GM21381 (cell line): ENCODE measurements around the gene RPLP1.

Experiments used
- ATAC-seq: cut with Tn5 transposase; IDR thresholded peaks from one replicate; pipeline ENCODE4 v1.9.1; 2021; ENCODE audit warnings: mild to moderate bottlenecking, moderate library complexity; ENCODE audit not compliant: unreplicated experiment

The RPLP1 gene

GRCh38 chr15:69496001-69496400 is 43.4 kb downstream of the RPLP1 start:
- ATAC-seq, result no peak

- no peak for ATAC-seq
Observed at GRCh38 chr15:69497076-69497475, 44.5 kb downstream of the RPLP1 start.

DNA sequence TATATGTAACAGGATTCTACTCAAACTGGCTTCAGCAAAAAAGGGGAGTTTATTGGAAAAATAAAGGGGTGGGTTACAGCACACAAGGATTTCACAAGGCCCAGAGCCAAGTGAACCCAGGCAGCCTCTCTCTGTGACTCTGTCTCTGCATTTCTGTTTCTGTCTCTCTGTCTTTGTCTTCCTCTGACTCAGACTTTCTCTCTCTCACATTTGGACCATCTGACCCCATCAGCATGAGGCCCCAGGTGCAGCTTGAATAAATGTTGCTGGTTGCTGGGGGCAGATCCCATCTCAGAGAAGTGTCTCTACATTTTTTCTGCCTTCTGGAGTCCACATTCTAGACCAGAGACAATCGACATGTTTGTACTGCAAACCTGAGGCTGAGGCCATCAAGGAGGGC is 45.0 kb downstream of the RPLP1 start:
- no peak for ATAC-seq

- ATAC-seq, result no peak
Observed at GRCh38 chr15:69498282-69498681, 45.7 kb downstream of the RPLP1 start.

DNA sequence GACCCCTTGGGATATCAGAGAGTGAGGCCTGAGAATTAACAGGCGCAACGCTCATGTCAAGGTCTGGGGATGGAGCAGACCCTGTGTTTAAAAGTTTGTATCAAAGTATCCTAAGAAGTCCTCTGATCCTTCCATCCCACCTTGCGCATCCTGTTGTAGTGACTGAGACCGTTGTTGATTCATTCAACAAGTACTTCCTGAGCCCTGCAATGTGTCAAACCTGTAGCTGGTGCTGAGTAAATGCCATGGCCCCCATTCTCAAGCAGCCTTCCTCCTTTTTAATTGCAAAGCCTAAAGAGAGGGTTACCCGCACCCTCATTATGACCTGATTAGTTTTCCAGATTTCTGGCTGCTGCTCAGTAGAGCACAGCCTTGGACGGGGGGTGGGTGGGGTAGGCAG is 46.4 kb downstream of the RPLP1 start:
- ATAC-seq, result no peak

DNA sequence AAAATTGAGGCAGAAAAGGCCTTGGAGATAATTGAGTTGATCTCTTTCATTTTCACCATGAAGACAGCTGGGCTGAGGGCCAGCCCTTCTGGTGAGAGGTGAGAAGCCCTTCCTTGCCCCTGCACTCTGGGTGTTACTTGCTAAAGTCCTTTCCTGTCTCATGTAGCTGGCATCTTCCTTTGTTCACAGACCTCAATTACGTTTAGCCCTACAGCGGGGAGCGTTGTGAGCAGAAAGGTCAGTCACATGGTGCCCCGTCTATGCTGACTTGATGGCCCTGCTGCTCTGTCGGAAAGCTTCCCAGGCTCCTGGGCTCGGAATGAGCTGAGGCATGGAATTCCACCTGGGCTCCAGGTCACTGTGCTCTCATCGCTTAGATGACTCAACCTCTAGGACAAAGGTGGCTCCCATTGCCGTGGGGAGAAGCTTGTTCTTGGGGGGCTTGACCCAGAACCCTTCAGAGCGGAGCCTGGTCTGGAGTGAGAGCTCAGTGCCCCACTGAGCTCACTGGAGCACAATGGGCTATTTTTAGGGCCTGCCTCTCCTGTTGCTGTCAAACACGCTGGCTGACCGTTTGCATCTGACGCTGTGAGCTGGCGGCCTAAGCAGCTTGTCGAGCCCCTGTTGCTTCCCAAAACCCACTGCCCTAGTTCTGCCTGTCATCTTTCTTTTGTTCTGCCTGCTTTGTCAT is 47.0 kb downstream of the RPLP1 start:
- no peak for ATAC-seq

DNA sequence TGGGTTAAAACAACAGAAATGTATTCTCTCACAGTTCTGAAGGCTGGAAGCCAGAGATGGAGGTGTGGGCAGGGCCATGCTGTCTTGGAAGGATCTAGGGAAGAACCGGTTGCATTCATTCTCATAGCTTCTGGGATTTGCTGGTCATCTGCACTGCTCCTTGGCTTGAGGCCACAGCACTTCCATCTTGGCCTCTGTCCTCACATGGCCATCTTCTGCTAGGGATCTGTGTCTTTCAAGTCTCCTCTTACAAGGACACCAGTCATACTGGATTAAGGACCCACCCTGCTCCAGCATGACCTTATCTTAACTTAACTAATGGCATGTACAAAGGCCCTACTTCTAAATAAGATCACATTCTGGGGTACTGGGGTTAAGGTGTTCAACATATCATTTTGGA is 47.7 kb downstream of the RPLP1 start:
- ATAC-seq, result no peak

- ATAC-seq, result no peak
Observed at GRCh38 chr15:69501456-69501855, 48.8 kb downstream of the RPLP1 start.

- ATAC-seq, result no peak
Observed at GRCh38 chr15:69502470-69503045, 49.9 kb downstream of the RPLP1 start.

DNA sequence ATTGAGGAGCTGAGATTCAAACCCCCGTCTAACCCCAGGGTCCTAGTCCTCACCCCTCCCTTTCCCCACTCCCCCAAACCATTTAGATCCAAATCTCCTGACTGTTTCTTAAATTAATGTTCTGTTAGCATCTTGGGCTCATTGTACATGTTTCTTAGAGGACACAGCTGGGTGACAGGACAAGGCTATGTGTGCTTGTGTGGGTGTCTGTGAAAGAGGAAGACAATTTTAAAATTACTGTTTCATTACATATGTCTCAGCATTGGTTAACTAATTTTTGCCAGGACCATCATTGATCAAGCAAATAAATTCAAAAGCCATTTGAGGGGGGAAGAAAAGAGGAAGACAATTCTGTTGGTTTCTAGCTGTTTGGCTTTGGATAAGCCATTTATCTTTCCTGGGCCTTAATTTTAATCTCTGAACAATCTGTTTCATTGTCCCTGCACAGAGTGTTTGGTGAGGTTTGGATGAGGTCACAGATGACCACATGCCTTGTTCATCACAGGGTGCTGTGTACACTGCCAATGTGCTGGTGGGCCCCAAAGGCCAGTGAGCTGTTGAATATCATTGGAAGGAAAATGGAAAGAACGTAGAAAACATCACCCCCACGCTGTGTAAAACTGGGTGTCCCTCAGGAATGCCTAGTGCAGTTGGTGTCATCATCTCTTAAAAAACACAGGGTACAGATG is 51.9 kb downstream of the RPLP1 start:
- ATAC-seq, result no peak
